ENCODE data around the gene TMEM245.
"Not testable (repeated sequence)": the region's sequence is repeated elsewhere in the genome, so short reads cannot be mapped to it uniquely, and the experiment has no call there.

Gene TMEM245

DNA sequence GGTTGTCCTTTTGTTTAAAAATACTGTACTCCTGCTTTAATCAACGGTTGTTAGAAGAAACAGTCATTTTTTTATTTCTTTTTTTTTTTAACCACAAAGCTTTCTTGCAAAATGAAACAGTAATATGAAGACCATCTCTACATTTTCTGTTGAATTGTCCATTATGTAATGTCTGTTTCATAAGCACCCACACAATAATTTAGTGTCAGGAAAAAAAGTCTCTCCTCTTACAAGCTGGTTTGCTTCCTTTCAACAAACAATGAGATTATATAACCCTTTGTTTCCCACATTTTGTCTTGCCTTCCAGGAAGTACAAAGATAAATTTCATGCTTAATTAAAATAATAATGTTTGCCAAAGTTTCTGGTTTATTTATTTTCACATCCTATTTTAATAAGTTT is 123.1 kb downstream of the TMEM245 start:
- no peak for DNase-seq (ENCODE audit: low read depth in 3 of 3)

DNA sequence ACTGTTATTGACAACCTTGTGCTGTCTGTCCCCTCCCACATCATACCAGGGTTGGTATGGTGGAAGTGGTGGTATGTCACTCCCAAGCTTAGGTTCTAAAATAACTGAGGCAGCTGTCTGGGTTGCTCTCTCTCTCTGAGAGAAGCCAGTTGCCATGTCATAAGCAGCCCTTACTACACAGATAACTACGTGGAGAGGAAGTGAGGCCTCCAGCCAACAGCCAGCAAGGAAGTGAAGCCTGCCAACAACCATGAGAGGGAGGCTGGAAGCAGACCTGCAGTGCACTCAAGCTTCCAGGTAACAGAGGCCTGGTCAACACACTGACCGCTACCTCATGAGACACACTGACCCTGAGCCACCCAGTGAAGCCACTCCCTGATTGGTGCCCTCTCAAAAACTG is 125.1 kb downstream of the TMEM245 start:
- DNase-seq (ENCODE audit: low read depth in 3 of 3) = no peak

DNA sequence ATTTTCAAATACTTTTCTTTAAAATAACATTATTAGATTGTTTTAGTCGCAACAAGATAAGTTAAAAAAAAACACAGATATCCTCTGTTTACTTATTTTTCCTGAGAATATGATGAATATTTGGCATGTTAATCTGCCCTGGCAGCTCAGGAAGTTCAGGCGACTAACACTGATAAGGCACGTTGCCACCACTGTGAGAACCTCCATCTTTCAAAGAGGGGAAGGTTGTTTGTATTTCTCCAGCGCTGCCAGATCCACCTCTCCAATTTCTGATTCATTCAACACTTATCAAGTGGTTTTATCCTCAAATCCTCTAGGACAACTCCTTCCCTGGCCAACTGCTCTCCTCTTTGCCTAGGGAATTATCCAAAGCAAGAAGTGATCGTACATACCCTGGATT is 128.3 kb downstream of the TMEM245 start:
- no peak for DNase-seq (ENCODE audit: low read depth in 3 of 3)

DNA sequence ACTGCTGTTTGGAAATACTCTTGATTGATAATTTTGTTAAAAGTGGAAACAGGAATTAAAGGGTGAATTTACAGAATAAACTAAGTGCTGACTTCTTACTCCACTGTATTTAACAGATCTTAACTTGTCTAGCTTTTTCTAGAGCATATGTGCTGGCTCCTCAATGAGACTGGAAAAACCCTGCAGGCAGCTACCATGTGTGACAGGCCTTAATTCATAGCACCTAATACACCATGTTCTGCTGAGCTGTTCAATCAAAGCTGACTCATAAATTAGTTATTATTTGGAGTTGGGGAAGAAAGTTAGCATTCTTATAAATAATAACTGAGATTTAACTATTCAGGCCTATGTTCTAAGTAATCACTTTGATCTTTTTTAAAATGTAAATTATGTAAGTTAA is 135.9 kb downstream of the TMEM245 start:
- DNase-seq (ENCODE audit: low read depth in 3 of 3) = no peak

DNA sequence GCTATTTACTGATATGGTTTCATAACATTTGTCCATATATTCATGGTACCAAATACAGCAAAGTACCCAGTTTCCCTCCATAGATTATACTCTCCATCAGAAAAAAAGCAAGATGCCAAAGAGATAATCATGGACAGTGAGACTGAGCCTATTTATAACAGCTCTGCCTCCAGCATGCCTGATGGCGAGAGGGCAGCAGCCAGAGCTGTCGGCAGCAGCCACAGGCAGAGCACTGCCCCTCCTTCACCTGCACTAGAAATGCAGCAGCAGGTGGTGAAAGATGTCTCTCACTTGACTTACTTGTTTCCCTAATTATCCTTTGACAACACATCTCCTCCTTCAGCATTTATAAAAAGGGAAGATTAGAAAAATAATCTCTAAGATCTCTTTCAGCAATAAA is 138.9 kb downstream of the TMEM245 start:
- no peak for DNase-seq (ENCODE audit: low read depth in 3 of 3)

DNA sequence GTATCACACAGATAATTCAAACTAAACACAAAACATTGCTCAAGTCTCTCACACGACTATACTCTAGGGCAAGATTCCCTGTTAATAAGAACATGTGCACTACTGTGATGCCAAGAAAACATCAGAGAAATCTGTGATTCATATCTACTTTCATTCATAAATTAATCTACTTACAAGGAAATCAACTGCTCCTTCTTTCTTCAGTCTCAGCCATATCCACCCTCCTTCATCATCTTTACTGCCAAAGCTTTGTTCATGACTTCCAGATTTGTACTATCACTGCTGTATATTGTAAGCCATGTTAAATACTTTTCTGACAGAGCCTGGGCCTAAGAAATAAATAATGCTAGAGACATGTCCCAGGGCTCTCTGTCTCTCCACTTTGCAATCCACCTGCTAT is 141.5 kb downstream of the TMEM245 start:
- DNase-seq (ENCODE audit: low read depth in 3 of 3) = no peak

DNA sequence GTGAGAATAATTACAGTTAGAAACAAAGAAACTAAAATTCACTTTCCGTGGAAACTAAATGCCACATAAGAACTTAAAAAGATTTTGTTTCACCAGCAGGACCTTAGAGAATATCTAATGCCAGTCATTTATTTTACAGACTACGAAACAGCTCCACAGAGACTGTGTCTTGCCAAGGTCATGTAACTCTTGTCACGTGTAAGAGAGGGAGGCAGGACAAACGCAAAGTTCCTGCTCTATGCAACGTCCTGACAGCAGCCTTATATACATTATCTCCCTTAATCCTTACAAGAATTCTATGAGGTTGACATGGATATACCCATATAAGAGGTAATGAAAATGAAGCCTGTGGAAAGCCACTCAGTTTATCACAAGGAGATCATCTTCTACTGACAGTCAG is 145.9 kb downstream of the TMEM245 start:
- DNase-seq (ENCODE audit: low read depth in 3 of 3) = no peak

DNA sequence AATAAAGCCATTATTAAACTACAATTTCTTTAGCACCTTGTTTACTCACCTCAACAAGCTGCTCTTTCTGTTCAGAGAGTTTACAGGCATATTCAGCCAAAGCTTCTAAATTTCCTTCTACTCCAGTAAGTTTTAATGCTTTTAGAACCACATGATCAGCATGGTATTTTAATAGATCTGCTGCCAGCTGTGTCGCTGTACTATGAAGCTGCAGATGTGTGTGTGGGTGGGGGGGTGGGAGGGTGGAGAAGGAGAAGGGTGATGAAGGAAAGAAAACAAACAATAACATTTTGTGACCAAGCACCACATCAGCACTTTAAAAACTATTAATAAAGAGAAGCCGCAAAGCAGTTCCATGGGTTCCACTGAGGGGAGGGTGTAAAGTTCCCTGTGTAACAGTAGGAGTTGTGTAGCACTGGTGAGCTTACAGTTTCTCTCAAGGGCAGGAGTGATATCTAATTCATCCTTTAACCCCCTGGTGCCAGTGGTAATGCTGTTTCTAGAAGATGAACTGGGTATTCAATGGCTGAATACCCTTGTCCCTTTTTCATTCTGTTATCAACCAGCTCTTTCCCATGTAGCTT is 147.0 kb downstream of the TMEM245 start:
- no peak for DNase-seq (ENCODE audit: low read depth in 3 of 3)

DNA sequence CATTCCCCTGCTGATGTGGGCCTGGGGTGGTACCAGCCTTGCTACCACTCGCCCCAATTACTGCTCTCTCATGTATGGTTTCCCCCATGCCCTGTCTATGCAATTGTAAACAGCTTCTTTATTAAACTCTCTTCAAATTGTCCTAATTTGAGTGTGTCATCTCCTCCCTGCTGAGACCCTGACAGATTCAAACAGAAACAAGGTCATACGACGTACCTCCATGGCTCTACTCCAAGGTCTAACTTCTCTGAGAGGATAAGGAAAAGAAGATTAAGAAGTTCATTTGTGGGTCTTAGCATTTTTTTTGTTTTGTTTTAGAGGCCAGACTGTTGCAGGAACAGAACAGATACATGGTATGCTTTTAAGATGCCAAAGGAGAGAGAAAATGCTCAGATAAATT is 147.6 kb downstream of the TMEM245 start:
- DNase-seq (ENCODE audit: low read depth in 3 of 3) = no peak

DNA sequence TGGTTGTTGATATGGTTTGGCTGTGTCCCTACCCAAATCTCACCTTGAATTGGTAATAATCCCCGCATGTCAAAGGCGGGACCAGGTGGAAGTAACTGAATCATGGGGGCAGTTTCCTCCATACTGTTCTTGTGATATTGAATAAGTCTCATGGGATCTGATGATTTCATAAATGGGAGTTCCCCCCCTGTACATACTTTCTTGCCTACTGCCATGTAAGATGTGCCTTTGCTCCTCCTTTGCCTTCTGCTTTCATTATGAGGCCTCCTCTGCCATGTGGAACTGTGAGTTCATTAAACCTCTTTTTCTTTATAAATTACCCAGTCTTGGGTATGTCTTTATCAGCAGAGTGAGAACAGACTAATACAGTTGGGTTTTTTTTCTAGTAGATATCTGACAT is 148.4 kb downstream of the TMEM245 start:
- not testable (repeated sequence) for DNase-seq (ENCODE audit: low read depth in 3 of 3)

DNA sequence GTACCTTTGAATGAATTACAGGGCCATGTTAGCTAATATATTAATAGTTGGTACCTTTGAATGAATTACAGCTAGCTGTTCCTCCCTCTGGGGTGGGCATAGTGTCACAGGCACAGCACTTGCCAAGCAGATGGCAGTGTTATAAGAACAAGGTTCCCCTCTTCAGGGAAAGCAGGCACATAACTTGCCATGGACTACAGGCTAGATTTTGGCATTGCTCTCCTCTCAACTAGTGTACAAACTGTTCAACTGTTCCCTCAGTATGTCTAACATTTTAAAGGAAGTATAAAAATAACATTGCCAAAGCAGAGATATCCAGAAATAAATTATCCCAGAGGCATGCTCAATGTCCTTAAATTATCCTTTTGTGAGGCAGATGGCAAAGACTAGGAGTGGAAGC is 151.8 kb downstream of the TMEM245 start:
- no peak for DNase-seq (ENCODE audit: low read depth in 3 of 3)

Measured in stimulated activated CD4-positive, alpha-beta T cell treated with anti-CD3 and anti-CD28 coated beads, TNF-alpha, amount 100 ng/mL, for 4 hours (primary cell).